Measurements from ENCODE around the gene PRKCE. TPM values are rescaled to one million over a fixed set of nuclear protein-coding genes. Genes with fewer than 3 reads are reported as not detected.

PRKCE gene
- total and polyA plus RNA-seq, 2 donors (not counting 3 experiments of a cell fraction or from before 2014, with no cell fraction given), result 27.9 to 33.9 TPM

DNA sequence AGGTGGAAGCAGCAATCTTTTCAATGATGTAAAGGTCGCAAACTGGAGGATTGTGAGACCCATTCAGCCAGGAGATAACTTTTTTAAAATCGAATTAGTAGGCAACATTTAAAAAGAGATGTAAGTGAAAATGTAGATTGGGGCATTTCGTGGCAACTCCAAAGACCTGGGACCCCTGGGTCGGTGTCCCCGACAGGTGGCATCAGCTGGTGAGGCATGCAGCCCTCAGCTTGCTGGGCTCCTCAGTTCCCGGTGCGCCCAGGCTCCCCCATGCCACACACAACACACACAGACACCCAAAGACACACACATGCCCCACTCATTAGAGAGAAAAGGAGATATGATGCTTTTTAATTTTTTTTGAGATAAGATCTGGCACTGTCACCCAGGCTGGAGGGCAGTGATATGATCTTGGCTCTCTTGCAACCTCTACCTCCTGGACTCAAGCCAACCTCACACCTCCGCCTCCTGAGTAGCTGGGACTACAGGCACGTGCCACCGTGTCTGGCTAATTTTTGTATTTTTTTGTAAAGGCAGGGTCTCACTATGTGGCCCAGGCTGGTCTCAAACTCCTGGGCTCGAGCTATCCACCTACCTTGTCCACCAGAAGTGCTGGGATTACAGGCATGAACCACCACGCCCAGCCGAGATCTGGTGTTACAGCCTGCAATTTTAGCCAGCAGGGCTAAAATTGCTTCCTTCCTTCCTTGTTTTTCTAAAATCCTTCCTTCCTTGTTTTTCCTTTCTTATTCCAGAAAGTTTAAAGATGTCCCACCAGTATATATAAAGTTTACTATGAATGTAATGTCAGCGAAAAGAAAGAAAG is 523.1 kb downstream of the PRKCE start:
- Histone ChIP-seq H3K4me3 (replicated peaks in 1 of 3; ENCODE audit: insufficient read depth in 1 of 3, low read depth in 1 of 3, low read length in 3 of 3) (no peak overlapping the region), H3K36me3 (ENCODE audit: control insufficient read depth in 2 of 2, extremely low read depth in 1 of 2, insufficient read depth in 2 of 2, low read length in 2 of 2) (no peaks in the 10 kb centered on the region), H3K27me3 (ENCODE audit: control insufficient read depth in 2 of 2, insufficient read depth in 2 of 2, low read length in 2 of 2) (no peaks in the 10 kb centered on the region), H4K20me1 (replicated peaks; ENCODE audit: control insufficient read depth, extremely low read depth, insufficient read depth, low read length) (no peaks in the 10 kb centered on the region), H2AFZ (ENCODE audit: low read depth, low read length) (no peak overlapping the region), H3K4me1 (ENCODE audit: control insufficient read depth, extremely low read depth, insufficient read depth, low read length) (peaks cover 29% of the 10 kb centered on the region), H3K9me1 (replicated peaks; ENCODE audit: control insufficient read depth, extremely low read depth, insufficient read depth, low read length) (no peaks in the 10 kb centered on the region), H3K9ac (replicated peaks; ENCODE audit: extremely low read depth, insufficient read depth, low read length) (no peak overlapping the region), H3K27ac (ENCODE audit: insufficient read depth, low read depth, low read length) (no peak overlapping the region), H3K79me2 (ENCODE audit: control insufficient read depth, insufficient read depth, low read length) (no peaks in the 10 kb centered on the region), H3K4me2 (ENCODE audit: insufficient read depth, low read length) (no peak overlapping the region), H3K9me3 (replicated peaks; ENCODE audit: control insufficient read depth, insufficient read depth, low read length) (no peaks in the 10 kb centered on the region)
- intact Hi-C loops (cut with micrococcal nuclease) (loop anchor here (5.0 kb wide), 2 partner anchors 123 to 178 kb away; partner anchors contain the start of gene EPAS1), dilution Hi-C loops (cut with MboI; ENCODE audit: extremely low pct_ligation_motif_present, low sequenced_read_pairs) (no loop called here)
- FAIRE-seq, result no peak
- POLR2A ChIA-PET, result no interaction called here
- CTCF ChIA-PET, result interaction anchor here (0.9 to 1.2 kb wide), 2 partner anchors 20 to 112 kb away, joined by 3 read pairs; no protein-coding TSS in a partner anchor
- no peak for DNase-seq (ENCODE audit: low read depth, low spot score)
- TF ChIP-seq FOS (IDR thresholded peaks at IDR 0.05; ENCODE audit: borderline replicate concordance, insufficient read depth, low read length) (no peak), POLR2AphosphoS5 (IDR thresholded peaks at IDR 0.05; ENCODE audit: insufficient read depth, low read depth, low read length) (no peak), CTCF (IDR thresholded peaks at IDR 0.05; ENCODE audit: extremely low read depth in 1 of 2, insufficient read depth in 1 of 2, low read depth in 1 of 2, low read length in 2 of 2) (no peak), JUN (IDR thresholded peaks at IDR 0.05; ENCODE audit: borderline replicate concordance, insufficient read depth, insufficient read length, low read depth) (no peak), MYC (IDR thresholded peaks at IDR 0.05; ENCODE audit: low read depth, low read length) (no peak), POLR2A (IDR thresholded peaks at IDR 0.05; ENCODE audit: low read depth, low read length) (no peak), EZH2 (IDR thresholded peaks at IDR 0.05; ENCODE audit: borderline replicate concordance, low read depth, low read length, severe bottlenecking) (no peak), GATA2 (IDR thresholded peaks at IDR 0.05; ENCODE audit: insufficient read depth, insufficient read length, low read depth, low read length) (no peak)
- TF ChIP-seq, protein P1, sequence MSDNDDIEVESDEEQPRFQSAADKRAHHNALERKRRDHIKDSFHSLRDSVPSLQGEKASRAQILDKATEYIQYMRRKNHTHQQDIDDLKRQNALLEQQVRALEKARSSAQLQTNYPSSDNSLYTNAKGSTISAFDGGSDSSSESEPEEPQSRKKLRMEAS (IDR thresholded peaks at IDR 0.05; ENCODE audit: insufficient read depth, insufficient read length), result no peak
- no TSS peak for BruUV-seq (replicated peaks)
